ENCODE measurements around the gene ZNF26.
"Not testable (repeated sequence)": the region's sequence is repeated elsewhere in the genome, so short reads cannot be mapped to it uniquely, and the experiment has no call there.

Gene ZNF26

GRCh38 chr12:132950844-132951535, 35.2 kb upstream of the ZNF26 start:
- Histone ChIP-seq H3K4me1 (ENCODE audit: insufficient read depth, low read length) (no peaks in the 10 kb centered on the region), H3K9ac (ENCODE audit: low read depth, low read length) (no peak overlapping the region), H3K36me3 (ENCODE audit: insufficient read depth, low read length) (no peaks in the 10 kb centered on the region), H3K9me3 (ENCODE audit: control insufficient read depth, insufficient read depth, low read length) (no peaks in the 10 kb centered on the region; the same call in 1 of the 2 replicates)

GRCh38 chr12:132951649-132952048, 34.5 kb upstream of the ZNF26 start:
- no peak overlapping the region for H3K9ac ChIP-seq (ENCODE audit: low read depth, low read length)
- H3K9me3 ChIP-seq (ENCODE audit: control insufficient read depth, insufficient read depth, low read length) = no peaks in the 10 kb centered on the region; the same call in 1 of the 2 replicates
- no peaks in the 10 kb centered on the region for H3K4me1 ChIP-seq (ENCODE audit: insufficient read depth, low read length)
- no peaks in the 10 kb centered on the region for H3K36me3 ChIP-seq (ENCODE audit: insufficient read depth, low read length)

GRCh38 chr12:132952371-132953162, 33.6 kb upstream of the ZNF26 start:
- H3K9ac ChIP-seq (ENCODE audit: low read depth, low read length) = no peak overlapping the region
- H3K36me3 ChIP-seq (ENCODE audit: insufficient read depth, low read length) = no peaks in the 10 kb centered on the region
- no peaks in the 10 kb centered on the region; the same call in 1 of the 2 replicates for H3K9me3 ChIP-seq (ENCODE audit: control insufficient read depth, insufficient read depth, low read length)

GRCh38 chr12:132953163-132953425, 33.1 kb upstream of the ZNF26 start:
- no peaks in the 10 kb centered on the region for H3K36me3 ChIP-seq (ENCODE audit: insufficient read depth, low read length)
- H3K9me3 ChIP-seq (ENCODE audit: control insufficient read depth, insufficient read depth, low read length) = no peaks in the 10 kb centered on the region; the same call in 1 of the 2 replicates
- H3K4me1 ChIP-seq (ENCODE audit: insufficient read depth, low read length) = no peaks in the 10 kb centered on the region
- H3K9ac ChIP-seq (ENCODE audit: low read depth, low read length) = no peak overlapping the region

More at GRCh38 chr12:132952371-132953162, 33.6 kb upstream of the ZNF26 start:
- H3K4me1 ChIP-seq (ENCODE audit: insufficient read depth, low read length) = no peaks in the 10 kb centered on the region

- H3K9me3 ChIP-seq (ENCODE audit: control insufficient read depth, insufficient read depth, low read length) = no peaks in the 10 kb centered on the region; the same call in 1 of the 2 replicates
- H3K36me3 ChIP-seq (ENCODE audit: insufficient read depth, low read length) = no peaks in the 10 kb centered on the region
Measured at GRCh38 chr12:132953771-132954170, 32.4 kb upstream of the ZNF26 start.

GRCh38 chr12:132954471-132955048, 31.6 kb upstream of the ZNF26 start:
- no peaks in the 10 kb centered on the region; the same call in 1 of the 2 replicates for H3K9me3 ChIP-seq (ENCODE audit: control insufficient read depth, insufficient read depth, low read length)
- H3K9ac ChIP-seq (ENCODE audit: low read depth, low read length) = no peak overlapping the region
- H3K36me3 ChIP-seq (ENCODE audit: insufficient read depth, low read length) = no peaks in the 10 kb centered on the region
- no peaks in the 10 kb centered on the region for H3K4me1 ChIP-seq (ENCODE audit: insufficient read depth, low read length)

More at GRCh38 chr12:132953771-132954170, 32.4 kb upstream of the ZNF26 start:
- Histone ChIP-seq H3K4me1 (ENCODE audit: insufficient read depth, low read length) (no peaks in the 10 kb centered on the region), H3K9ac (ENCODE audit: low read depth, low read length) (no peak overlapping the region)

- Histone ChIP-seq H3K9ac (ENCODE audit: low read depth, low read length) (peak overlapping the region; percentile 88), H3K9me3 (ENCODE audit: control insufficient read depth, insufficient read depth, low read length) (no peaks in the 10 kb centered on the region; the same call in 1 of the 2 replicates), H3K36me3 (ENCODE audit: insufficient read depth, low read length) (no peaks in the 10 kb centered on the region), H3K4me1 (ENCODE audit: insufficient read depth, low read length) (no peaks in the 10 kb centered on the region)
Measured at GRCh38 chr12:132955094-132956010, 30.8 kb upstream of the ZNF26 start.

GRCh38 chr12:132956011-132956788, 30.0 kb upstream of the ZNF26 start, which contains the start of gene ZNF605:
Gene ZNF605, minus strand, starts transcription at chr12:132956306. Its CDS starts 10,671 bp downstream, at chr12:132945635.
- no peaks in the 10 kb centered on the region; the same call in 1 of the 2 replicates for H3K9me3 ChIP-seq (ENCODE audit: control insufficient read depth, insufficient read depth, low read length)
- no peaks in the 10 kb centered on the region for H3K36me3 ChIP-seq (ENCODE audit: insufficient read depth, low read length)
- H3K4me1 ChIP-seq (ENCODE audit: insufficient read depth, low read length) = no peaks in the 10 kb centered on the region
- H3K9ac ChIP-seq (ENCODE audit: low read depth, low read length) = peak within 1 kb of the TSS; percentile 88

- not testable (repeated sequence) for H3K4me1 ChIP-seq (ENCODE audit: insufficient read depth, low read length); H3K9ac ChIP-seq (ENCODE audit: low read depth, low read length); H3K9me3 ChIP-seq (ENCODE audit: control insufficient read depth, insufficient read depth, low read length); H3K36me3 ChIP-seq (ENCODE audit: insufficient read depth, low read length)
Measured at GRCh38 chr12:132961790-132962189, 24.4 kb upstream of the ZNF26 start.

GRCh38 chr12:132963947-132964346, 22.2 kb upstream of the ZNF26 start:
- H3K36me3 ChIP-seq (ENCODE audit: insufficient read depth, low read length); H3K9ac ChIP-seq (ENCODE audit: low read depth, low read length); H3K4me1 ChIP-seq (ENCODE audit: insufficient read depth, low read length); H3K9me3 ChIP-seq (ENCODE audit: control insufficient read depth, insufficient read depth, low read length): not testable (repeated sequence)

- Histone ChIP-seq H3K36me3 (ENCODE audit: insufficient read depth, low read length) (no peaks in the 10 kb centered on the region), H3K4me1 (ENCODE audit: insufficient read depth, low read length) (no peaks in the 10 kb centered on the region), H3K9ac (ENCODE audit: low read depth, low read length) (no peak overlapping the region), H3K9me3 (ENCODE audit: control insufficient read depth, insufficient read depth, low read length) (no peaks in the 10 kb centered on the region; the same call in 1 of the 2 replicates)
Measured at GRCh38 chr12:132965796-132966195, 20.4 kb upstream of the ZNF26 start.

- Histone ChIP-seq H3K9ac (ENCODE audit: low read depth, low read length) (no peak overlapping the region), H3K36me3 (ENCODE audit: insufficient read depth, low read length) (no peaks in the 10 kb centered on the region), H3K9me3 (ENCODE audit: control insufficient read depth, insufficient read depth, low read length) (0 out of 2 replicates have a peak, but pooled peaks cover under 1% of the 10 kb centered on the region), H3K4me1 (ENCODE audit: insufficient read depth, low read length) (no peaks in the 10 kb centered on the region)
Measured at GRCh38 chr12:132966676-132967415, 19.3 kb upstream of the ZNF26 start.

- H3K4me1 ChIP-seq (ENCODE audit: insufficient read depth, low read length) = no peaks in the 10 kb centered on the region
- no peak overlapping the region for H3K9ac ChIP-seq (ENCODE audit: low read depth, low read length)
- no peaks in the 10 kb centered on the region for H3K36me3 ChIP-seq (ENCODE audit: insufficient read depth, low read length)
- peaks cover 3% of the 10 kb centered on the region; the same call in 1 of the 2 replicates for H3K9me3 ChIP-seq (ENCODE audit: control insufficient read depth, insufficient read depth, low read length)
Measured at GRCh38 chr12:132967736-132968135, 18.4 kb upstream of the ZNF26 start.

Data from ES-I3 (cell line).